ENCODE results near the gene KRT73. TPM values are rescaled to one million over a fixed set of nuclear protein-coding genes. Genes with fewer than 3 reads are reported as not detected.

The KRT73 gene
- polyA plus RNA-seq, 3 donors: not detected

DNA sequence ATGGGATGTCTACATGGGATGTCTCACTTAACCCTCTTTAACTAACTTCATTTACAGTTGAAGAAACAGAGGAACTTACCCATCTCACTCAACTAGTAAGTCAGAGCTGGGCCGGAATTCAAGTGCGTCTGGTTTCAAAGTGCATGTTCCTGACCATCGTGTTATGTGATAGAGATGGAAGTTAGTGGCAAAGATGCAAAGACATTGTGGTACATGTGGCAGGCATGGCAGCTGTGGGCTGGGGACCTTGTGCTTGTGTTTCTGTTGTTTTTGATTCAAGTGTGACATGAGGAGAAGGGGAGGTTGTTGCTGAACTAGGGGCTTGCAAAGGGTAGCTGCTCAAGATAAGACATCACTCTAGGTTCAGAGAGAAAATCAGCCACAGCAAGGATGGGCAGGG is 42.4 kb downstream of the KRT73 start:
- no peak for DNase-seq (ENCODE audit: low read depth in 3 of 3, low spot score in 2 of 3)

DNA sequence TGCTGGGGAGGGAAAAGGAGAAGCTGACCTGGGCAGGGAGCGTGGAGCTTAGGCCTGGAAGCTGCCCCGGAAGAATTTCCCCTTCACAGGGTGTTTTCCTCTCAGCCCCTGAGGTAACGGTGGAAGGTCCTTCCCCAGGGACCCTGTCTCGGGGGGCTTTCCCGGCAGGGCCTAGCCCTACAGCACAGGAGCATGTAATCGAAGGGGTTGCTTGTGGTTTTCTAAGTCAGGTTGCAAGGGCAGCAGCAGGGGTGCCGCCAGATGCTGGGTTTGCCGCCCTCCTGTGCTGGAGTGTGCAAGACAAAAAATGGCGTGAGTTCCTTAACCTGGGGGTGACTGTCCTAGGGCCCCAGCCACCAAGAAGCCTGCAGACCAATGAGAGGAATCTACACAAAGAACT is 43.1 kb downstream of the KRT73 start:
- no peak for DNase-seq (ENCODE audit: low read depth in 3 of 3, low spot score in 2 of 3)

DNA sequence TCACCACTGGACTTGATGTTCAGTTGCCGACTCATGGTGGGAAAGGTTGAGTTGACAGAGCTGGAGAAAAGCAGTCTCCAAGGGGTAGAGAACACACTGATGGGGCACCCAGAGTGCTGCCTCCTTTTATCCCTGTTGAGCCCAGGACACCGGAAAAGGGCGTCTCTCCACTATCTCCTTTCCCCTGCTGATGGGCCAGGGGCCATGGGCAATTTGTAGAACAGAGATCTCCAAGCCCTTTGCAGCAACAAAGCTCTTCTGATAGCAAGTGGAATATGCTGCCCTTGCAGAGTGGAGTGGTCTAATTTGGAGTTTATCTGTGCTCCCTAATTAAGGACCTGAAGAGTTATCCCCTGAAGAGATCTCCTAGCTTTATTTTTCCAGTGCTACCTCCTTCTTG is 44.6 kb downstream of the KRT73 start, which contains the start of gene KRT74:
Gene KRT74, minus strand, starts transcription at position 101 of the 400 bp plus-strand sequence. Its CDS starts 66 bp downstream, at position 35.
- no peak for DNase-seq (ENCODE audit: low read depth in 3 of 3, low spot score in 2 of 3)

DNA sequence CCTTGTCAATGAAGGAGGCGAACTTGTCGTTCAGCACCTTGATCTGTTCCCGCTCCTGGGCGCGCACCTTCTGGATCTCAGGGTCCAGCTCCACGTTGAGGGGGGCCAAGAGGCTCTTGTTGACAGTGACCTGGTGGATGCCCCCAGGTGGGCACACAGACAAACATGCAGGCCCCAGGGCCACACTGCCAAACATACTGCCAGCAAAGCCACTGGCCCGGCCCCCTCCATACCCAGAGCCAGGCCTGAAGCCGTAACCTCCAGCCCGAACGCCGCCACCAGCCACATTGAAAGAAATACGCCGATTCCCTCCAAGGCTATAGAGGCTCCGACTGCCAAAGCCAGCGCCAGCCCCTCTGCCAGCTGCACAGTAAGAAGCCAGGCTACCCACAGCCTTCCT is 45.1 kb downstream of the KRT73 start:
- no peak for DNase-seq (ENCODE audit: low read depth in 3 of 3, low spot score in 2 of 3)

DNA sequence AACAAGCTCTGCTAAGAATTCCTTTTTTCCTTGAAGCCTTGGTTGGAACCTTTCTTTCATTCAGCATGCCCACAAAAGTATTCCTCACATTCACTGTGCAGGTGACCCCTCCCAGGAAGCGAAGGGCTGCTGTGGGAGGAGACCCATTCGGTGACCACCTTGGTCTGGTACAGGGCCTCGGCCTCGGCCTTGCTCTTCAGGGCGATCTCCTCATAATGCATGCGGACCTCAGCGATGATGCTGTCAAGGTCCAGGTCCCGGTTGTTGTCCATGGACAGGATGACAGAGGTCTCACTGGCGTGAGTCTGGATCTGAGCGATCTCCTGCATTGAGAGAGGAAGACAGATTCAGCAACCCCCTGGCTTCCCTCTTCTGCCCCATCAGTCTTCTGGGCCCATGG is 47.8 kb downstream of the KRT73 start:
- DNase-seq (ENCODE audit: low read depth in 3 of 3, low spot score in 2 of 3): no peak

DNA sequence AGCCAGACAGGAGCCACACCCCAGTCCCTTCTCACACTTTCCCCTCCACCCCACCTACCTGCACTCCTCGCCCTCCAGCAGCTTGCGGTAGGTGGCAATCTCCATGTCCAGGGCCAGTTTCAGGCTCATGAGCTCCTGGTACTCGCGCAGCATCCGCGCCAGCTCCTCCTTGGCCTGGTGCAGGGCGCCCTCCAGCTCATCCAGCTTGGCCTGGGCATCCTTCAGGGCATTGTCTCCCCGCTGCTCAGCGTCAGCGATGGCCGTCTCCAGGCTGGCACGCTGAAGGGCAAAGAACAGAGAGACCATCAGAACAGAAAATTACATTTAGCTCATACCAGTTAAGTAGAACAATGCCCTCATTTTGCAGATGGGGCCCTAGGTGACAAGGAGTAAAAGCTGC is 50.2 kb downstream of the KRT73 start:
- no peak for DNase-seq (ENCODE audit: low read depth in 3 of 3, low spot score in 2 of 3)

DNA sequence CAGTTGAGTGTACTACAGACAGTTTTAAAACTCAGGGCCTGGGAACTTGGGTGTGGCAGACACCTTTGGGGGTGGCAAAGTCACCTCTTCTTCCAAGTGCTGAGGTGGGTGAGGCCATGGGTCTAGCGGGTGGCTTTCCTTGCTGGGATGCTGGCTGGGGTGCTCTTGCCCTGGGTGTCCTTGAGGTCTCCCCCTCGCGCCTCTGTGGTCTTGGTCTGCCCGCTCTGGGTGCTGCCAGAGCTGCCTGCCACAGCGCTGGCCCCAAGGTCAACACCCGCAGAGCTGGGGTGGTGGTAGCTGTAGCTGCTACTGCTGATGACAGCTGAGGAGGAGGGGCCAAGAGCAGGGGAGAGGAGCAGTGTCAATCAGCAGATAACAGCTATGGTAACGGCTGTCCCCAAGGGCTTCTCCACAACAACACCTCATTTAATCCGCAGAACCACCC is 51.5 kb downstream of the KRT73 start:
- DNase-seq (ENCODE audit: low read depth in 3 of 3, low spot score in 2 of 3): no peak

DNA sequence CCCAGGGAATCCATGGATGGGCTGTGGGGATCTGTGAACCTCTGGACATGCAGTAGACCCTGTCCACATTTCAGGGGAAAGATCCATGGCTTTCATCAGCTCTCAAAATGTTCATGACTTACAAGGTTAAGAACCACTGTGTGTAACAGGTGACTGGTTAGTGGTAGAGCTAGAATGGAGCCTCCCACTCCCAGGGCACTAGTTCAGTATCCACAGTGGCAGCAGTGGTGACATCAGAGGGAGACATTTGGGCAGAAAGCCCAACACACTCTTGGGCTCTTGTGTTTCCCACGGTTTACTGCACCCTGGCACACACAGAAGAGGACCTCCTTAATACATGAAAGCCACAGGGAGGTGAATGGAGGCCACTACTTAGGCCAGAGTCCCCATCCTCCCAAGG is 53.8 kb downstream of the KRT73 start:
- DNase-seq (ENCODE audit: low read depth in 3 of 3, low spot score in 2 of 3): no peak

DNA sequence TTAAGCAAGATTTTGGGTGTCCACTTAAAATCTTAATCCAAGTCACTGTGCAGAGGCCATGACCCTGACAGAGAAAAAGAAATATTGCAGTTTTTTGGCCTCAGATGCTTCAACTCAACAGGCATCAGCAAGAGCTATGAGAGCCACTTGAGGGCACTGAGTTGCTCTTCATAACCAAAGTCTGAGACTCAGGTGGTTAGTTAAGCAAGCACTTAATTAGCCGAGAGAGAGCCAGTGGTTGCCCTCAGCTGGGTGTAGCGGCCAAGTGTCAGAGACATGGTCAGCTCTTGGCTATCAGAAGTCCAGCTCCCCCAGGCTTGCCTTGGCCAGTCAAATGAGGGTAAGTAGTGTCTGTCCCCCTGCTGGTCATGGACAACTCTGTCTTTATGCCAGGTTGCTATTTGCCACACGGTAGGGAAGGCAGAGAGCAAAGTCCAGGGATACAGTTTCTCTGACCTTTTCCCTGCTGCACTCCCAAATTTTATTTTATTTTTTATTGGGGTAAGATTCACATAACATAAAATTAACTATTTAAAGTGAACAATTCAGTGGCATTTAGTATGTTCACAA is 56.4 kb downstream of the KRT73 start:
- DNase-seq (ENCODE audit: low read depth in 3 of 3, low spot score in 2 of 3): no peak

DNA sequence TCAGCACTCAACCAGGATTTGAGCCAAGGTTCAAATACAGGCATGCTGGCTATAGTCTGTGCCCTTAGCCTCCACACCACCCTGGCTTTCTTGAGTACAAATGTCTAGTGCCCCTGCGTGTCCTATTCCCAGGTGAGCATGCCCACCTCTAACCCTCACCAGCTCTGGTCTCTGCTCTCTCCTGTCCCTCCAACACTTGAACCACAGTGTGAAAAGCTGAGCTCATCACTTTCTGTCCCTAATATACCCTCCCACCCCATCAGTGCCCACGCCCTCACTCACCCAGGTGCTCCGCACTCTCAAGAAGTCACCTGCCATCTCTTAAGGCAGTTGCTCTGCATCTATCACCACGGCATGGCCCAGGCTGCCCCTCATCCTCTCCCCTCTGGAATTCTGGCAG is 58.4 kb downstream of the KRT73 start:
- DNase-seq (ENCODE audit: low read depth in 3 of 3, low spot score in 2 of 3): no peak

DNA sequence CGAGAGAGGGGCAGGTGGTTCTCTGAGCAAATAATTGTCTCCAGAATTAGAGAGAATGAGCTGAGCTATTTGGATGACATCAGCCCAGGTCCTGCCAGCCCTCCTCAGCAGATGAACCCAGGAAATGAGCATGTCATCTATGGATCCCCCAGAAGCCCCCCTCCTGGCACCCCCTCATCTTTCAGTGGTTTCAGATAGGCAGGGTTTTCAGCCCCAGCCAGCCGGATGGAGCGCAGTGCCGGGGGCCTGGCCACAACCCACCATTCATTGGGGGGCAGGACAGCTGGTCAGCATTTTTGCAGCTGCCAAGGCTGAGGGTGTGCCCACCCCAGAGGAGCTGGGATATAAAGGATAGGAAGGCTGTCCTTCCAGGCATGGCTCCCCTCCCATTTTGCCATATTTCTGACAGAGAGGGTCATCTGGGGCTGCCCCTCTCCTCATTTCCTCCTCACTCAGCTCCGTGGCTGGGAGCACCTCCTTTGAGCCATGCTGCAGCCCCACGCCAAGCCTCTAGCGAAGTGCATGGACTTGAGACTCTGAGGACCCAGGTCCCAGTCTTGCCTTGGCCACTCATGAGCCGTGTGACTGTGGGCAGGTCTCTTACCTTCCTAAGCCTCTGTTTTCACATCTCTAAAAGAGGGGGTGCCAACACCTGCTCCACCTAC is 59.4 kb downstream of the KRT73 start:
- DNase-seq (ENCODE audit: low read depth in 3 of 3, low spot score in 2 of 3): no peak

Other genes with a start within 250 kb of the KRT73 start
- not detected for gene KRT84, start 232.9 kb downstream of the KRT73 start, polyA plus RNA-seq (ENCODE audit: insufficient read length in 3 of 3)
- not detected for gene KRT82, start 212.2 kb downstream of the KRT73 start, polyA plus RNA-seq (ENCODE audit: insufficient read length in 3 of 3)
- gene KRT75, start 184.2 kb downstream of the KRT73 start, polyA plus RNA-seq (ENCODE audit: insufficient read length in 3 of 3): not detected
- not detected for gene KRT6B, start 166.4 kb downstream of the KRT73 start, polyA plus RNA-seq (ENCODE audit: insufficient read length in 3 of 3)
- not detected for gene KRT6C, start 144.8 kb downstream of the KRT73 start, polyA plus RNA-seq (ENCODE audit: insufficient read length in 3 of 3)
- not detected for gene KRT6A, start 125.3 kb downstream of the KRT73 start, polyA plus RNA-seq (ENCODE audit: insufficient read length in 3 of 3)
- gene KRT5, start 98.2 kb downstream of the KRT73 start, polyA plus RNA-seq (ENCODE audit: insufficient read length in 3 of 3): under 1 TPM in 1 of 3 donors, not detected in 2; 0.40 TPM
- gene KRT71, start 65.4 kb downstream of the KRT73 start, polyA plus RNA-seq (ENCODE audit: insufficient read length in 3 of 3): not detected
- gene KRT74, start 44.7 kb downstream of the KRT73 start, polyA plus RNA-seq (ENCODE audit: insufficient read length in 3 of 3): not detected
- gene KRT72, start 17.1 kb downstream of the KRT73 start, polyA plus RNA-seq (ENCODE audit: insufficient read length in 3 of 3): not detected
- gene KRT2, start 33.7 kb upstream of the KRT73 start, polyA plus RNA-seq (ENCODE audit: insufficient read length in 3 of 3): not detected
- under 1 TPM; 0.19 to 0.45 (median 0.31) TPM for gene KRT1, start 61.8 kb upstream of the KRT73 start, polyA plus RNA-seq (ENCODE audit: insufficient read length in 3 of 3)
- gene KRT77, start 85.0 kb upstream of the KRT73 start, polyA plus RNA-seq (ENCODE audit: insufficient read length in 3 of 3): not detected
- gene KRT76, start 158.8 kb upstream of the KRT73 start, polyA plus RNA-seq (ENCODE audit: insufficient read length in 3 of 3): not detected
- not detected for gene KRT3, start 177.6 kb upstream of the KRT73 start, polyA plus RNA-seq (ENCODE audit: insufficient read length in 3 of 3)
- 1 to 10 TPM in 1 of 3 donors, under 1 TPM in 2; 0.35 to 1.1 (median 0.54) TPM for gene KRT4, start 195.6 kb upstream of the KRT73 start, polyA plus RNA-seq (ENCODE audit: insufficient read length in 3 of 3)
- not detected for gene KRT79, start 215.8 kb upstream of the KRT73 start, polyA plus RNA-seq (ENCODE audit: insufficient read length in 3 of 3)
- not detected for gene KRT78, start 230.4 kb upstream of the KRT73 start, polyA plus RNA-seq (ENCODE audit: insufficient read length in 3 of 3)

Data from right renal cortex interstitium (tissue), 3 donors.